Skeletal muscle cell (primary cell): ENCODE measurements around the gene RASSF3.
"Not testable (repeated sequence)": the region's sequence is repeated elsewhere in the genome, so short reads cannot be mapped to it uniquely, and the experiment has no call there.

Experiments
- DNase-seq: peaks from one replicate; pipeline ENCODE4 v3.0.0-alpha.2; 2010; ENCODE audit warnings: low read depth
- H3K4me3 ChIP-seq: 2 replicates; pipeline ENCODE4 v1.5.1; 2011; ENCODE audit warnings: low read depth, mild to moderate bottlenecking, control low read depth, low read length, moderate library complexity

Gene RASSF3

DNA sequence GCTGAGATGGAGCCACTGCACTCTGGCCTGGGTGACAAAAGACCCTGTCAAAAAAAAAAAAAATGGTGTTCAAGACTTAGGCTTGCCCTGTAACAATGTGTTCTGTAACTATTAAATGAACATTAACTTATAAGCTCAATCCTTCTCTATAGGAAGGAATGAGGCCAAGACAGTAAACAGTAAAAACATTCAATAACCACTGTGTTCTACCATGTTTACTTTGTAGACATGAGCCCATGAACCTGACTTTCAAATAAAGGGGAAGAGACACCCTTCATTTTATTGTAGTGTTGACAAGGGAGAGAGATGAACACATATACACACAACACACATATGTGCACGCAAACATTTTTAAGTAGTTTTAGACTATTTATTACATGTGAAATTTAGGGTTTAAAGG, 20.1 kb upstream of the RASSF3 start:
- DNase-seq = no peak
- no peak overlapping the region for H3K4me3 ChIP-seq

DNA sequence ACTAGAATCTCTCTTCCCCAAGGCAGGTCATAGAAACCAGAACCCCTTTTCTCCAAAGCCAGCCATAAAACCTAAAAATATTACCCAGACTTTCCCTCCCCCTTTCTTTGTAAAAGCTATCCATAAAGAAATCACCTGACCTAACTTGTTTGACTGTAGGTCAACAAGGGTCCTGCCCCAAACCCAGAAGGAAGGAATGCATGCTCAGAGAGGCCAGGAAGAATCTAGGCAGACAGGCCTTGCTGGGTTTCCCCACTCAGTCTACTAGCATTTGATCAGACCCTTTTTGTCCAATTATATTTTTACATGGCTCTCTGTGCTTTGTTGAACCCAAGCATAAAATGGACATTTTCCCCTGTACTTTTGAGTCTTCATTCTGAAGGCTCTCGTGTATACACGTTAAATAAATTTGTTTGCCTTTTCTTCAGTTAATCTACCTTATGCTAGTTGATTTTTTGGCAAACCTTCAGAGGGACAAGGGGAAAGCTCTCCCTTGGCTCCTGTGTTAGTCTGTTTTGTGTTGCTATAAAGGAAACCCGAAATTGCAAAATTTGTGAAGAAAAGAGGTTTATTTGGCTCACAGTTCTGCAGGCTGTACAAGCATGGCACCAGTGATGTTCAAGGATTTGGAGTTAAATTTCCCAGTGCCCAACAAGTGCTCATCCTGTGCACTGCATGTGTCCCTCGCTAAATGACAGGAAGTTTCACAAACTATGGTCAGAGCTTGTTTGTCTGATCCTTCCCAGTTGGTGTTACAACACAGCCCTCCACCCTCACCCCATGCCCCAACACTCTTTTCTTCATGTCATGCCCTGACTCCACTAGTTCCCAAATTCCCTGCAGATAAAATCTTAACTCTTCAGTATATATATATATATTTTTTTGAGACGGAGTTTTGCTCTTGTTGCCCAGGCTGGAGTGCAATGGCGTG, 14.2 kb upstream of the RASSF3 start:
- no peak for DNase-seq
- no peak overlapping the region for H3K4me3 ChIP-seq

DNA sequence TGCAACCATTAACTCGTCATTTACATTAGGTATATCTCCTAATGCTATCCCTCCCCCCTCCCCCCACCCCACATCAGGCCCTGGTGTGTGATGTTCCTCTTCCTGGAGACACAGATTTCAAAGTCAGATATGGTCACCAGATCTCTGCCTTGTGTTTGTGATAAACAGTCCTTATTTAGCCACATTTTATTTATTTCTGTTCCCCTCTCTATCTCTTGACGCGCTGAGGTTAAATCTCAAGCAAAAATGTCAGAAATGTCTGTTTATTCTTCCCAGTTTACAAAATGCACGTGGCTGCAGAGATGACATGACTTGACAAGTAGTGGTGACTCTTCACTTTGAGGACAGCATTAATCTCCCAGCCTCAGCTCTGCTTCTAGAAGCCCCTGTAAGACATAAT, 11.5 kb upstream of the RASSF3 start:
- DNase-seq = no peak
- no peak overlapping the region for H3K4me3 ChIP-seq

DNA sequence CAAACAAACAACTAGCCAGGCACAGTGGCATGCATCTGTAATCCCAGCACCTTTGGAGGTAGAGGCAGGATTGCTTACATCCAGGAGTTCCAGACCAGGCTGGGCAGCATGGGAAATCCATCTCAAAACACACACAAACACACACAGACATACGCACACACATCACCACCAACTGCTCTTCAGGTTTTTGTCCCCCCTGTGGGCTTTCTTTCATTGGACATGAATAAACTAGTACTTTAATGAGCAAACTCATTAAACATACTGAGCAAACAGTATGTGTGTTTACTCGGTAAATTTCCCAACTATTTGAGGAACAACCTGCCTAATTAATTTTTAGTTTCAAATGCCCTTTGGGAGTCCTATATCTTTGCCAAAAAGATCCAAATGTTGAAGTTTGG, 10.1 kb upstream of the RASSF3 start:
- DNase-seq = no peak
- no peak overlapping the region for H3K4me3 ChIP-seq

DNA sequence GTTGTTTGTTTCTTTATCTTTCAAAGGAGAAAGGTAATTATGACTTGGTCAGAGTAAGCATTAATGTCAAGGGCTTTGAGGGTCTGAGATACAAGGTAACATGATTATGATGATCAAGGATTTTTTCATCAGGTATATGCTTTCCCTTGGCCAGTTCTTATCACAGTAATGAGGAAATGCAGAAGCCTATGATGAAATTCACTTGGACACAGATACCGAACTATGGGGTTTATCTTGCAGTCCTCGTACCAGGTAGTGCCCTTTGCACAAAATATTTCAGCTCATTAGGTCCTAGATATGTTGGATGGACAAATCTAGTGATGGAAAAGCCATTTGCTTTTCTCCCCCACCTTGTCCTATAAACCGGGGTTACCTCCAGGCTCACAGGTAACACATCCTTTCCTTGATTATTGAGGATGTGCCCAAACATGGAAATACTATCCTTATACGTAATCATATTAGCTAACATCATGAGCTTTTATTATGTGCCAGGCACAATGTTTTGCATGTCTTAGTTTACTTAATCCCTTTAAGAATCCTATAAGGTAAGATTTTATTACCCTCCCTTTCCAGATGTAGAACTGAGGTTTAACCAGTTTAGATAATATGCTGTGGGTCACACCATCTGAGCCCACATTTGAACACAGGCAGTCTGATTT, 7.0 kb upstream of the RASSF3 start:
- no peak for DNase-seq
- H3K4me3 ChIP-seq = no peak overlapping the region

DNA sequence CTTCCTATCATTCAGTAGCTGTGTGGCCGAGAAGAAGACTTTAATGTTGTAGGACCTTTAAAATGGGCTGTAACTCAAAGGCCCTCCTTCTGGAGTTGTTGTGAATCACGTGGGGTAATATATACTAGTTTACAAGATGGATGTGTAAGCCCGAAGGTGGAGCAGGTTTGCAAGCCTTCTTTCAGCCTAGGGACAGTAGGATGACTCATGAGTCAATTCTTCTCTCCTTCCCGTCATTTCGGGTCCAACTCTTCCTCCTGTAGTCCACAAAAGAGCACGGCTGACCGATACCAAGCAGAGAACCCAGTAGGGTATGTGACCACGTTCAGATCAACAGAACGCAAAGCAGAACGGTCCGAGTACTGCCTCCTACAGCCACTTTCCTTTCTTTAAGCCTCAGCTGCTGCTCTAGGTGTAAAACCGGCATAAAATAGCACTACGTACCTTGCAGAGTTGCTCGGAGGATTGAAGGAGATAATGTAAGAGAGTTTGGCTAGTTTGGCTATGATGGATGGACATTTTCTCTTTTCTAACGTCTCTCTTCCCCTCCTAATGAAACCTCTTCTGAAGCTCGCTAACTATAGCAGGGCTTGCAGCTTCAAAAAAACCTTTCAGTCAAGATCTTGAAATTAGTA, 1.3 kb upstream of the RASSF3 start:
- H3K4me3 ChIP-seq = peak overlapping the region; percentile 72
- DNase-seq = no peak

DNA sequence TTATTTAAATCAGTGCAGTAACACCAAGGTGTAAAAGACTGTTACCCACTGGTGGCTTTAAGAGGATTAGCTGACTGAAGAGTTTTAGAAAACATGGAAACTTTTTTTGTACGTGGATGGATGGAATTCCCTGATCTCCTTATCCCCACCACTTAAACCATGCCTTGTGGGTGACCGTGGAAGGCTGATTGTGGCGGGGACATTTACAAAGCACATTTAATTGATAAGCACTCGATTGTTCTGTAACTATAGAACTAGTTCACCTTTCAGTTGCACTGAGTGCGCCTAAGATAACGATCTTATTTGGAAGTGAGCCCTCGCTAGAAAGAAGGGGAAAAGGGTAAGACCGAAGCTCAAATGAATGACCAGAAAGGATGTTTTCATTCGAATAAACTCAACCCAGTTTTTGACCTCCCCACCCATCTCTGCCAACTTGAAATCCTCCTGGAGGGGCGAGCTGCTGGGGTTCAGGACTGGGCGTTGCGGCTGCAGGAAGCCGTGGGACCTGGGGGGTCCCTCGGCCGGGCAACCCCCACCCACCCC, 688 bp upstream of the RASSF3 start:
- no peak for DNase-seq
- peak overlapping the region; percentile 72 for H3K4me3 ChIP-seq

DNA sequence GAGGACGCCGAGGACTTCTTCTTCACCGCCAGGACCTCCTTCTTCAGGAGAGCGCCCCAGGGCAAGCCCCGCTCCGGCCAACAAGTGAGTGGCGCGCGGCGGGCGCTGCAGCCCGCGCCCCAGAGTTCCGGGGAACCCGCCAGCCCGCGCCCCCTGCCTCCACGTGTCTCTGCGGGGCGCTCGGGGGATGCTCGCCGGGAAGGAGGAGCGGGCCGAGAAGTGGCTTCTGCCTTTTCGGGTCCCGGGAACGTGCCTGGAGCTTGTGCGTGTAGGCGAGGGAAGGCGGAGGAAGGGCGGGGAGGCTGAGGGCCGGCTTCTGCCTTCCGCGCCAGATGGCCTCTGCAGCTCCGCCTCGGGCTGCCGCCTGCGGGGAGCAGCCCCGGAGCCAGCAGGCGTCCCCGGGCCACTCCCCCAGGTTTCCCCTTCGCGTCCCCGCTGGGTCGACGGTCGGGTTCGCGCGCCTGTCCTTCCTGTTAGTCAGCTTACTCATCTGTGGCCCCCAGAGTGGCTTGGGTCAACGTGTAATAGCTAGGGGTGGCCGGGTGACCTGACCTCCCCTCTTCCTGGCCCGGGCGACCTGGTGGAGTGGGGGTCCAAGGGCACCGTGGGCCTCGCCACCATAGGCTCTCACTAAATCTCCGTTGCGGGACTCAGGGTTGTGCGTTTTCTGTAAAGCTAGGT, 505 bp downstream of the RASSF3 start:
- DNase-seq = no peak
- peak overlapping the region; percentile 72 for H3K4me3 ChIP-seq

DNA sequence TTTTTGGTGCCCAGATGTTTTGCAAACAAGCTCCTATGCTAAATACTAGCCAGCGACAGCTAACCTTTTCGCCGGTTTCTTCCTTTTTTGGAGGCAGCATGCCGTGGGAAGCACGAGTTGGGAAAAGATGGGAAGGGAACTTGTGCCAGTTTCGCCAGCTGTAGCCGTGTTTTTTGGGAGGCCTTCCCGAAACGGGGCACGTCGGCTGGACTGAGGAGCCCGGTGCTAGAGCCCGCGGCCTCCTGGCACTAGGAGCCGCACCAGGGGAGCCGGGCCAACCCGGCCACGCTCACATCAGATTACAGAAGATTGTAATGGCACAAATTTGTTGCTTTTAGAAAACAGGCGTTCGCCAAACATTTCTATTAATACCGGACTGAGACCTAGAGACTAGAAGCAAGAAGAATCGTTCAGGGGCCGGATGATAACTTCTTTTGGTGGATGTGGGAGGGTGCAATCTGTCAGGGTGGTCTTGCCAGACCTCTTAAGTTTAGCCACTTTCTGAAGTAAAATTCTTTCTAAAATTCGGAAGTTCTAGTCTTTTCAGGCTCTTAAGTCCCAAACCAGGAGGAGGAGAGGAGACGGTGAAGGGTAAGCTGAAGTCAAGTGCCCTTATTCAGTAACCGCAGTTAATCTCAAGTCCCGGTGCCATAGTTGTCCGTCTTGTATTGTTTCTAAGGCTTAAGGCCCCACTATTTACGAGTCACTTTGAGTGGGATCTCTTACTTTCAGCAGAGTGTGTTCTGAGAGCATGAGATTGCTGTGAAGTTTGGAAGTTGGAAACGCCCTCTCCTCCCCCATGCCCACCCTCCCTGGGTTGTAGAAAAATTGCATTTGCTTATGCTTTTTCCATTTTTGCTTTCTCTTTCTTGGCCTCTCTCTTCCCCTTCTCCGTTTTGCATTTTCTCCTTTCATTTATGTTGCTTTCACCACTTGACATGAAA, 1.3 kb downstream of the RASSF3 start:
- no peak for DNase-seq

DNA sequence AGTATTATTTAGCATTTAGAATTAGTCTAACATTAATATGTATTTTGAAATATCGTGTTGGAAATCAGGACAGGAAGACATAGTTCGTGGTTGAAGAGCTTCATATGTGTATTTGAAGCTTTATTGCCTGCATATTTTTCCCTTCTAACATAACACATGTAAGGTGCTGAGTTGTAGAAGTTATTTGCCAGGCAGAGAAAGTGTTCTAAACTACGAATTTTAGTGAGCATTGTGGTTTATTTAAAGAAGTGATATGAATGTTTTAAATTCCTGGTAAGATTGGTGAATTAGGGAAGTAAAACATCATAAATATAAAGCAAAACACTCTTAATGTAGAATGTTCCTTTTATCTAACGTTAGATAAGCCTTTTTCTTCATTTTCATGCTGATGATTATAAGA, 2.5 kb downstream of the RASSF3 start:
- no peak for DNase-seq
- no peak overlapping the region for H3K4me3 ChIP-seq

More for the DNA sequence above, 1.3 kb downstream of the RASSF3 start:
- H3K4me3 ChIP-seq = peak overlapping the region; percentile 72

DNA sequence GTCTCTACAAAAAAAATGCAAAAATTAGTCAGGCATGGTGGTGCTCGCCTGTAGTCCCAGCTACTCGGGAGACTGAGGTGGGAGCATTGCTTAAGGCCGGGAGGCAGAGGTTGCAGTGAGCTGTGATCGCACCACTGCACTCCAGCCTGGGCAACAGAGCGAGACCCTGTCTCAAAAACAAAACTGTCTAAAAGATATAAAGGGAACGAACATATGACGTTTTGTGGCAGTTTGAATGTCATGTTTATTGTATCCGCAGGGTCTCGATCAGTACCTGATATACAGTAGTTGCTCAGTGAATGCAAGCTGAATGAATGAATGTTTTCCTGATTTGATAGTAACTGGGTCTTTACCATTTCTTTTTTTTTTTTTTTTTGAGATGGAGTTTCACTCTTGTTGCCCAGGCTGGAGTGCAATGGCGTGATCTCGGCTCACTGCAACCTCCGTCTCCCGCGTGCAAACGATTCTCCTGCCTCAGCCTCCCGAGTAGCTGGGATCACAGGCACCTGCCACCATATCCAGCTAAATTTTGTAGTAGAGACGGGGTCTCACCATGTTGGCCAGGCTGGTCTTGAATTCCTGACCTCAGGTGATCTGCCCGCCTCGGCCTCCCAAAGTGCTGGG, 3.6 kb downstream of the RASSF3 start:
- H3K4me3 ChIP-seq, DNase-seq: not testable (repeated sequence)

DNA sequence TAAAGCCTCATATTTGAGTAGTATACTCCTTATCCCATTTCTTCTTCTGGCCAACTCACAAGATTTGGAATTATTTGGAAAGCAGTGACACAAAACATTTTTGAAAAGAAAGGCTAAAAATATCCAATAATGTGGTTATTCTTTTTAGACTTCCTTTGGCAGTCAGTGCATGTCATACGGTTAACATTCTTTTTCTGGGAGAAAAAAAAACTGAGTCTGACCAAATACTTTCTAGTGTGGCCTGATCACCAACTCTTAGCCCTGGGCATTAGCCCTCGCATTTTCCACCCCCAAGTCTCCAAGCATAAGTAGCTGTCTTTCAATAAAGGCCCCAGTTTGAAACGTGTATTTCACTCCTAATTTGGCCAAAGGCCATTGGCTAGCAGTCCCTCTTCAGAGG, 5.9 kb downstream of the RASSF3 start:
- H3K4me3 ChIP-seq = no peak overlapping the region
- no peak for DNase-seq

DNA sequence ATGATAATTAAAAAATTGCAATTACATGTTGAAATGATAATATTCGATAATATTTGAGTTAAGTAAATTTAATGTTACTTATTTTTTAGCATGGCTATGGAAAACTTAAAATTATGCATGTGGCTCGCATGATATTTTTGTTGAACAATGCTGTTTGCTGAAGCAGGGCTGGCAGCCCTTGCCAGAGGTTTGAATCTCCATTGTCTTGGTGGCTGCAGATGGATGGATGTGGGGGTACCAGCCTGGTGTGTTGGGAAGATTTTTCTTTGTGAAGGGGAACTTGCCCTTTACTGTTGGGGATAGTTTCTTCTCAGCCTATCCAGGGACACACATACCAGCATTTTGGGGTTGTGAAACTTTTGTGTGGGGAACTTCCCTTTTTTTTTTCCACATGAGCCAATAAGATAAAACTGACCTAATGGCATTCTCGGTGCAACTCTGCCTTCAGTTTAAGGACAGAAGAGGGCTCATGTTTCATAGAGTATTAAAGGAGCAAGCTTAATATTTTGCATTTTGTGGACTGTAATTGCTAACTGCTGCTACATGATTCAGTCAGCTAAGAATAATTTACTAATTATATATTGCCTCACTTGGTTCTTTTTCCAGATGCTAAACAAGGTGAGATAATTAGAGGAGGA, 8.8 kb downstream of the RASSF3 start:
- DNase-seq = no peak
- H3K4me3 ChIP-seq = no peak overlapping the region

DNA sequence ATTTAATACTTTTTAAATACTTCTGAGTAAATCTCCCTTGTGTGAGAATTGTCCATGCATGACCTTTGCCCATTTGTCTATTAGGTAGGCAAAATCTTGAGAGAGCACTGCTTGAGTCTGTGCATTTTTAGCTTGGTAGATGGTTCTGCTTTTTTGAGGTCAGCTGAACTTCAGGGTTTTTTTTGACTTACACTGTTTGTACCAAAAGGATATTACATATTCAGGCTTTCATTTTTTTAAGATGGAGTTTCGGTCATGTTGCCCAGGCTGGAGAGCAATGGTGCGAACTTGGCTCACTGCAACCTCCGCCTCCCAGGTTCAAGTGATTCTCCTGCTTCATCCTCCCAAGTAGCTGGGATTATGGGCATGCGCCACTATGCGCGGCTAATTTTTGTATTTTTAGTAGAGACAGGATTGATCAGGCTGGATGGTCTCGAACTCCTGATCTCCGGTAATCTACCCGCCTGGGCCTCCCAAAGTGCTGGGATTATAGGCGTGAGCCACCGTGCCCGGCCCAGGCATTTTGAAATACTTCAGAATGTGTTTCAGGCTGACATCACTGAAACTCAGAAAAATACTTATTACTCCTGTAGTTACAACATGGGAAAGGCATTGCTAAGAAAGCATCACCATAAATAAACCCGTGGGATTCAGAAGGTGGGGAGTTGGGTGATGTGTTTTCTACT, 11.1 kb downstream of the RASSF3 start:
- DNase-seq = no peak
- no peak overlapping the region for H3K4me3 ChIP-seq

DNA sequence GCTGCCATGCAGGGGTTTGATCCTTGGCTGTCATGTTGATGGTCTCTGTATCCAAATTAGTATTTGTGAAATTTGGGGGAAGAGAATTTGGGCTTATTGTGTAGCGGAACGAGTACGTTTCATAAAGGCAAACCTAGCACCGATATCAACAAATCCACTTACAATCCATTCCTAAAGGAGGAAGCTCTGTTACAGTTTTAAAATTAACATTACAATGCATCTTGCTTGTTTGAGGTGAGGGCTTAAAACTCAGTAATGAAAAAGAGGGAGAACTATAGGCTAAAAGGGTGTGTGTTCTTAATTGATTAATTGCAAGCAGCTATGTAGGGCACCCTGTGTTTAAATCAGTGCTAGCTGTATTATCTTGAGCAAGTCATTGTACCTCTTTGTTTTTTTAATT, 13.7 kb downstream of the RASSF3 start:
- H3K4me3 ChIP-seq = no peak overlapping the region
- DNase-seq = no peak

DNA sequence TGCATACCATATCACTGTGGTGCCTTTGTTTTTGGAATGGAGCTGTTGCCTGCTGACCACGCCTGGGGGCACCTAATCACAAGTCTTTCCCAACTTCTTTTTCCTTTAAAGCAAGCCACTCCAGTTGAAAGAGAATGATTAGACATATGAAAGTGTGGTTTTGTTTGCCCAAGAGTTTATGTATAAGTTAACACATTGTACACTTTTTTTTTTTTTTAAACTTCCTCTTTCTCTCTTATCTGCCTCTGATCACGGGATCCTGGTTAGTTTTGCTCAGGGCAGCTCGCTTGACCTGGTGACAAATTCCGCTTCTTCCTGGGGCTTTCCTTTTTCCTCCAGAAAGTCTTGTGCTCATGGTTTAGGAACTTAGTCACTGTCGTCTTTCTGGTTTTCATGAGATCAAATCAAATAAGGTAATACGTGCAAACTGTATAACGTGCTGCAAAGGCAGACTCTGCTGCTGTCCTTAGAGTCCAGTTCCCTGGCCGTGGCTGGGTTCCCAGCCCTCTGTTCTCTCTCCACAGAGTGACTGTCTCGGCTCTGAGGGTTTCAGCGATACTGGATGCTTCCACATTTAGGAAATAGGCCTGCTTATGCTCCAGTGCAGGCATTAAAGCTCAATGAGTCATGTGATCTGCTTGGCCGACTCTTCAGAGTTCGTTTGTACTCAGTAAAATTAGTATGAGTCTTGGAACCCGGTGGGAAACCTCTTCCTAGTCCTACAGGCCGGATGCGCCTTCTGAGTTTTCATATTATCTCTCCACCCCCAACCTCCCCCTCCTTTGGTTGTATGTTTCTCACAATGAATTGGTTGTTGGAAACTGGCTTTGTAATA, 15.2 kb downstream of the RASSF3 start:
- H3K4me3 ChIP-seq = peak overlapping the region; percentile 37
- peak; percentile 72 for DNase-seq
